Esophagus (tissue), 2 donors: ENCODE measurements around the gene SCD5. TPM values are rescaled to one million over a fixed set of nuclear protein-coding genes. Genes with fewer than 3 reads are reported as not detected.
"Not testable (repeated sequence)": the region's sequence is repeated elsewhere in the genome, so short reads cannot be mapped to it uniquely, and the experiment has no call there.

Experiments
- H3K27ac ChIP-seq, 2 donors: one replicate each; pipeline ENCODE4 v1.5.1; 2013; ENCODE audit warnings: low read depth in 2 of 2, mild to moderate bottlenecking in 2 of 2, inconsistent platforms in 1 of 2, low read length in 1 of 2, moderate library complexity in 1 of 2
- H3K27me3 ChIP-seq, 2 donors: one replicate each; pipeline ENCODE4 v1.6.1; 2013; ENCODE audit warnings: low read length in 2 of 2, control low read depth in 1 of 2, mild to moderate bottlenecking in 1 of 2; ENCODE audit not compliant: insufficient read depth in 2 of 2, control insufficient read depth in 1 of 2
- H3K36me3 ChIP-seq, 2 donors: one replicate each; pipeline ENCODE4 v1.6.1; 2013; ENCODE audit warnings: low read length in 1 of 2; ENCODE audit not compliant: control insufficient read depth in 2 of 2, insufficient read depth in 2 of 2
- H3K4me1 ChIP-seq, 2 donors: one replicate each; pipeline ENCODE4 v1.6.1; 2013; ENCODE audit warnings: low read length in 1 of 2; ENCODE audit not compliant: control insufficient read depth in 2 of 2, insufficient read depth in 2 of 2
- H3K4me3 ChIP-seq, 2 donors: one replicate each; pipeline ENCODE4 v1.5.1; 2013; ENCODE audit warnings: low read length in 2 of 2, mild to moderate bottlenecking in 2 of 2, low read depth in 1 of 2, moderate library complexity in 1 of 2
- H3K9me3 ChIP-seq, 2 donors: one replicate each; pipeline ENCODE4 v1.6.1; 2013; ENCODE audit warnings: mild to moderate bottlenecking in 2 of 2, low read depth in 1 of 2, low read length in 1 of 2, moderate library complexity in 1 of 2; ENCODE audit not compliant: control insufficient read depth in 2 of 2, insufficient read depth in 1 of 2
- WGBS, 2 donors: extraction: QIAGEN DNeasy Blood & Tissue Kit; methylation state at CpG; one replicate each; pipeline ENCODE4 v1.1.7; 2013; 5-methylcytosine and 5-hydroxymethylcytosine counted together
- polyA plus RNA-seq, 2 donors: library from polyadenylated mRNA; stranded (reverse); fragments of 200-250 nt; gene quantifications; one replicate each; pipeline ENCODE4 v1.2.3, GENCODE V29; 2013
- donor health status: healthy with polysubstance abuse.
- donor health status: Bipolar disorder and iron deficiency.

The SCD5 gene
- 1 to 10 TPM; 2.5 to 2.9 TPM for polyA plus RNA-seq

- 0 to 1% methylated on average over 84 to 94 of the region's 94 CpGs for WGBS, 2 donors
- no peaks in the 10 kb centered on the region for H3K27me3 ChIP-seq
- peaks cover 0 to 2% of the 10 kb centered on the region in 2 donors for H3K4me1 ChIP-seq
- peak within 1 kb of the TSS; percentile 64 to 69 for H3K4me3 ChIP-seq
- H3K27ac ChIP-seq: peak within 1 kb of the TSS in 1 of 2 donors; percentile 23
- H3K36me3 ChIP-seq: no peaks in the 10 kb centered on the region
- H3K9me3 ChIP-seq: no peaks in the 10 kb centered on the region
Measured at GRCh38 chr4:82798168-82799005, at the start of gene SCD5. TSS of gene SCD5 (minus strand) at chr4:82798796. CDS start at chr4:82798537, 259 bp downstream.

GRCh38 chr4:82842593-82842992 lies 44.0 kb upstream of the SCD5 start:
- Histone ChIP-seq H3K9me3 (no peaks in the 10 kb centered on the region), H3K36me3 (peaks cover 11% of the 10 kb centered on the region in 2 donors), H3K27me3 (no peaks in the 10 kb centered on the region), H3K27ac (no peak overlapping the region), H3K4me1 (no peaks in the 10 kb centered on the region), H3K4me3 (no peak overlapping the region)

GRCh38 chr4:82839624-82840023 lies 41.0 kb upstream of the SCD5 start:
- Histone ChIP-seq H3K36me3 (peaks cover 10 to 14% of the 10 kb centered on the region in 2 donors), H3K4me1 (no peaks in the 10 kb centered on the region), H3K27me3 (no peaks in the 10 kb centered on the region), H3K27ac (no peak overlapping the region), H3K4me3 (no peak overlapping the region), H3K9me3 (no peaks in the 10 kb centered on the region)
- 65 to 71% methylated on average over 1 of the region's 1 CpG for WGBS, 2 donors

- Histone ChIP-seq H3K36me3 (peaks cover 2 to 3% of the 10 kb centered on the region in 2 donors), H3K27me3 (no peaks in the 10 kb centered on the region), H3K4me3 (no peak overlapping the region), H3K9me3 (no peaks in the 10 kb centered on the region), H3K4me1 (no peaks in the 10 kb centered on the region), H3K27ac (no peak overlapping the region)
- WGBS, 2 donors: 40 to 47% methylated on average over 1 of the region's 1 CpG
Measured at GRCh38 chr4:82833696-82834313, 35.2 kb upstream of the SCD5 start.

- H3K36me3 ChIP-seq, H3K27ac ChIP-seq, H3K27me3 ChIP-seq, H3K4me1 ChIP-seq, H3K4me3 ChIP-seq, H3K9me3 ChIP-seq: not testable (repeated sequence)
- 81 to 82% methylated on average over 4 of the region's 4 CpGs for WGBS, 2 donors
Measured at GRCh38 chr4:82833060-82833459, 34.5 kb upstream of the SCD5 start.

- WGBS, 2 donors: 86 to 88% methylated on average over 3 of the region's 3 CpGs
Measured at GRCh38 chr4:82825425-82825824, 26.8 kb upstream of the SCD5 start.

GRCh38 chr4:82823062-82823461 lies 24.5 kb upstream of the SCD5 start:
- H3K36me3 ChIP-seq: peaks cover 13 to 19% of the 10 kb centered on the region in 2 donors
- no peak overlapping the region for H3K27ac ChIP-seq
- no peaks in the 10 kb centered on the region for H3K4me1 ChIP-seq
- no peak overlapping the region for H3K4me3 ChIP-seq
- H3K27me3 ChIP-seq: no peaks in the 10 kb centered on the region
- no peaks in the 10 kb centered on the region for H3K9me3 ChIP-seq
- WGBS, 2 donors: 92 to 93% methylated on average over 5 of the region's 5 CpGs

More at GRCh38 chr4:82825425-82825824, 26.8 kb upstream of the SCD5 start:
- no peaks in the 10 kb centered on the region for H3K4me1 ChIP-seq
- H3K27ac ChIP-seq: no peak overlapping the region
- H3K36me3 ChIP-seq: peaks cover 11 to 19% of the 10 kb centered on the region in 2 donors
- H3K27me3 ChIP-seq: no peaks in the 10 kb centered on the region
- no peaks in the 10 kb centered on the region for H3K9me3 ChIP-seq
- H3K4me3 ChIP-seq: no peak overlapping the region

- peaks cover 10 to 14% of the 10 kb centered on the region in 2 donors for H3K36me3 ChIP-seq
- no peaks in the 10 kb centered on the region for H3K9me3 ChIP-seq
- no peak overlapping the region for H3K27ac ChIP-seq
- no peak overlapping the region for H3K4me3 ChIP-seq
- 25 to 32% methylated on average over 2 of the region's 2 CpGs for WGBS, 2 donors
- H3K27me3 ChIP-seq: no peaks in the 10 kb centered on the region
- H3K4me1 ChIP-seq: no peaks in the 10 kb centered on the region
Measured at GRCh38 chr4:82820689-82821088, 22.1 kb upstream of the SCD5 start.

GRCh38 chr4:82818664-82819662 lies 20.4 kb upstream of the SCD5 start:
- H3K36me3 ChIP-seq: peaks cover 10% of the 10 kb centered on the region in 2 donors
- WGBS, 2 donors: 81 to 87% methylated on average over 2 of the region's 2 CpGs
- no peaks in the 10 kb centered on the region for H3K9me3 ChIP-seq
- no peaks in the 10 kb centered on the region for H3K27me3 ChIP-seq
- no peak overlapping the region for H3K4me3 ChIP-seq
- H3K4me1 ChIP-seq: no peaks in the 10 kb centered on the region
- no peak overlapping the region for H3K27ac ChIP-seq
